ENCODE results near the gene NIM1K. TPM values are rescaled to one million over a fixed set of nuclear protein-coding genes. Genes with fewer than 3 reads are reported as not detected.

Gene NIM1K
- total and polyA plus RNA-seq, 2 of the 13 experiments (the other 11 are each of a cell fraction or from before 2014, with no cell fraction given) = 0.04 TPM; not detected in 1

GRCh38 chr5:43313035-43313853 lies 121.2 kb downstream of the NIM1K start, which contains the start of gene HMGCS1 (continued):
- TF ChIP-seq AHDC1 (CRISPR knock-in tag; IDR thresholded peaks at IDR 0.05; ENCODE audit: borderline replicate concordance) (0 out of 2 replicates have a peak, but pooled peaks have one; percentile 30), ZNF562 (CRISPR knock-in tag; IDR thresholded peaks at IDR 0.05; ENCODE audit: borderline replicate concordance) (no peak; the same call in 1 of the 2 replicates), ZC3H4 (CRISPR knock-in tag; IDR thresholded peaks at IDR 0.05; ENCODE audit: borderline replicate concordance) (no peak), ZNF546 (CRISPR knock-in tag; conservative IDR thresholded peaks at IDR 0.05) (peak; percentile 95), ZNF652 (CRISPR knock-in tag; IDR thresholded peaks at IDR 0.05; ENCODE audit: borderline replicate concordance, low read depth) (no peak), KAT8 (CRISPR knock-in tag; IDR thresholded peaks at IDR 0.05) (peak; percentile 59; the same call in 1 of the 2 replicates), ZNF83 (CRISPR knock-in tag; IDR thresholded peaks at IDR 0.05; ENCODE audit: borderline replicate concordance) (peak; percentile 64; the same call in 1 of the 2 replicates), SATB2 (CRISPR knock-in tag; IDR thresholded peaks at IDR 0.05) (no peak; the same call in 1 of the 2 replicates), ZNF407 (CRISPR knock-in tag; IDR thresholded peaks at IDR 0.05; ENCODE audit: not compliant biosample characterization) (peak; percentile 98), ZNF557 (CRISPR knock-in tag; IDR thresholded peaks at IDR 0.05) (no peak), REXO4 (CRISPR knock-in tag; IDR thresholded peaks at IDR 0.05; ENCODE audit: borderline replicate concordance) (no peak; the same call in 1 of the 2 replicates), SRSF1 (optimal IDR thresholded peaks at IDR 0.05; ENCODE audit: low read depth, low read length) (peak; percentile 87), NFRKB (IDR thresholded peaks at IDR 0.05) (no peak), MAZ (IDR thresholded peaks at IDR 0.05; ENCODE audit: borderline replicate concordance, low read depth, low read length) (peak; percentile 30; the same call in 1 of the 2 replicates), MAZ (CRISPR knock-in tag; IDR thresholded peaks at IDR 0.05; ENCODE audit: low read depth) (peak; percentile 87)
